Measurements from ENCODE around the gene FAM120C.

FAM120C gene

GRCh38 chrX:54182864-54183613 is at the start of gene FAM120C:
Gene FAM120C, minus strand, starts transcription at chrX:54183254. Its CDS starts 56 bp downstream, at chrX:54183198.
- DNase-seq (ENCODE audit: low spot score), result peak; percentile 72

GRCh38 chrX:54230435-54231148 is 47.5 kb upstream of the FAM120C start:
- no peak for DNase-seq (ENCODE audit: low spot score)

- DNase-seq (ENCODE audit: low spot score), result no peak
Observed at GRCh38 chrX:54223581-54223980, 40.5 kb upstream of the FAM120C start.

GRCh38 chrX:54213603-54214002 is 30.5 kb upstream of the FAM120C start:
- no peak for DNase-seq (ENCODE audit: low spot score)

- no peak for DNase-seq (ENCODE audit: low spot score)
Observed at GRCh38 chrX:54208531-54208930, 25.5 kb upstream of the FAM120C start.

GRCh38 chrX:54198262-54198661 is 15.2 kb upstream of the FAM120C start:
- no peak for DNase-seq (ENCODE audit: low spot score)

- DNase-seq (ENCODE audit: low spot score), result no peak
Observed at GRCh38 chrX:54194982-54195588, 12.0 kb upstream of the FAM120C start.

GRCh38 chrX:54193085-54193821 is 10.2 kb upstream of the FAM120C start:
- no peak for DNase-seq (ENCODE audit: low spot score)

- DNase-seq (ENCODE audit: low spot score), result no peak
Observed at GRCh38 chrX:54184474-54184873, 1.4 kb upstream of the FAM120C start.

- peak; percentile 79 for DNase-seq (ENCODE audit: low spot score)
Observed at GRCh38 chrX:54182194-54182863, 725 bp downstream of the FAM120C start.

GRCh38 chrX:54181202-54181953 is 1.7 kb downstream of the FAM120C start:
- DNase-seq (ENCODE audit: low spot score), result no peak

- DNase-seq (ENCODE audit: low spot score), result no peak
Observed at GRCh38 chrX:54180403-54180802, 2.7 kb downstream of the FAM120C start.

GRCh38 chrX:54178100-54178940 is 4.7 kb downstream of the FAM120C start:
- DNase-seq (ENCODE audit: low spot score), result no peak

GRCh38 chrX:54177306-54177705 is 5.7 kb downstream of the FAM120C start:
- DNase-seq (ENCODE audit: low spot score), result no peak

- DNase-seq (ENCODE audit: low spot score), result no peak
Observed at GRCh38 chrX:54173791-54174190, 9.3 kb downstream of the FAM120C start.

- DNase-seq (ENCODE audit: low spot score), result no peak
Observed at GRCh38 chrX:54172455-54172854, 10.6 kb downstream of the FAM120C start.

GRCh38 chrX:54171527-54172250 is 11.4 kb downstream of the FAM120C start:
- DNase-seq (ENCODE audit: low spot score), result no peak

- no peak for DNase-seq (ENCODE audit: low spot score)
Observed at GRCh38 chrX:54171091-54171490, 12.0 kb downstream of the FAM120C start.

- no peak for DNase-seq (ENCODE audit: low spot score)
Observed at GRCh38 chrX:54166915-54167314, 16.1 kb downstream of the FAM120C start.

Data from Ammon's horn (tissue), 1 donor.